HG02943 (cell line): Measurements from ENCODE around the gene ADSS1.
"Not testable (repeated sequence)": the region's sequence is repeated elsewhere in the genome, so short reads cannot be mapped to it uniquely, and the experiment has no call there.

Experiments
- ATAC-seq: cut with Tn5 transposase; IDR thresholded peaks from one replicate; pipeline ENCODE4 v1.9.1; 2021; ENCODE audit warnings: mild to moderate bottlenecking, low read depth, moderate library complexity; ENCODE audit not compliant: unreplicated experiment

Gene ADSS1

GRCh38 chr14:104729176-104729834, 5.3 kb downstream of the ADSS1 start:
- ATAC-seq: not testable (repeated sequence)

- no peak for ATAC-seq
These were observed 5.8 kb downstream of the ADSS1 start for GRCh38 chr14:104729835-104730181.

GRCh38 chr14:104730487-104730886, 6.5 kb downstream of the ADSS1 start:
- no peak for ATAC-seq

- no peak for ATAC-seq
These were observed 7.6 kb downstream of the ADSS1 start for GRCh38 chr14:104731320-104732294.

- no peak for ATAC-seq
These were observed 8.4 kb downstream of the ADSS1 start for GRCh38 chr14:104732355-104732804.

DNA sequence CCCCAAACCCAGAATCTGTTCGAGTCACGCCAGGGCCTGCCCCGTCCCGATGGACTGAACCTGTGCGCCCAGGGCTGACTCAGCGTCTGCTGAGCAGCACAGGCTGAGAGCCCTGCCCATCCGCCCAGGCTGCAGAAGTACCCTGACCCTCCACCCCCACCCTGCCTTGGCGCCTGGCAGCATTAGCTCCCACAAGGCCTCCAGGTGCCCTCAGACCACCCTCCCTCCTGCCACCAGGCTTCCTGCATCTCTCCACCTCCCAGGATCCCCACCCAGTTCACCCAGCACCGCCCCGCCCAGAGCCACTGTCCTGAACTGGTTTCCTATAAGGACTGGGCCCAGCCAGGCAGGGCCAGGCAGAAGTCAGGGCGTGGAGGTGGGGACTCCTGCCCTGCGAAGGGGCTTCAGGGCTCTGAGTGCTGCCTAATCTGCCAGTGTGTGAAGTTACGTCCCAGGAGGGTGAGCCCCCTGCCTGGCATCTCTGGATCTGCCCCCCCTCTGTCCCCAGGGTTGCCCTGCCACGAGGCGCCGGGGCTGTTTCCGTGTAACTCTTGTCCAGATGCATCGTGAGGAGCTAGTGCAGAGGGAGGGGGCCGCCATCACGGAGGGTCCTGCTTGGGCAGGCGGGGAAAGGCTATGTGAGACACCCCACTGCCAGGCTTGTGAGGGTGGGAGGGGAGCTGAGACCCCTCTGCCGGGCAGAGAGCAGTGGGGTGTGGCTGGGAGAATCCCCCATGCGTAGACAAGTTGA, 9.1 kb downstream of the ADSS1 start:
- ATAC-seq: no peak

GRCh38 chr14:104734051-104734587, 10.1 kb downstream of the ADSS1 start:
- ATAC-seq: no peak

DNA sequence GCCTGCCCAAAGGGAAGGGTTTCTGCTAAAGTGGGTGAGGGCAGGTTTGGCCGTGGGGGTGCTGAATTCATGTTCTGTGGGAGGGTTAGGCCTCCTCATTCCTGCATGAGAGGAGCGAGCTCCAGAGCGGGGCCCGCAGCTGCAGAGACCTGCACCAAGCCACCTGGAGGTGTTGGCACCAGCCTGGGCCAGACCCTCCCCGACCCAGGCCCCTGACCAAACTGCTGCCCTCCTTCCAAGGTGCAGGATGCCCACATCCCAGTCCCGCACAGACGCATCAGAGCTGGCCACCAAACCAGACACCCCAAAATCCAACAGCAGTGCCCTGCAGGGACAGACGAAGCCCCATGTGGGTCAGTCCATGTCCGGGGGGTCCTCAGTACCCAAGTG, 10.6 kb downstream of the ADSS1 start:
- ATAC-seq: no peak

GRCh38 chr14:104734991-104735779, 11.2 kb downstream of the ADSS1 start:
- no peak for ATAC-seq

GRCh38 chr14:104735830-104736642, 12.0 kb downstream of the ADSS1 start:
- ATAC-seq: no peak

- no peak for ATAC-seq
These were observed 14.5 kb downstream of the ADSS1 start for GRCh38 chr14:104738375-104739019.

DNA sequence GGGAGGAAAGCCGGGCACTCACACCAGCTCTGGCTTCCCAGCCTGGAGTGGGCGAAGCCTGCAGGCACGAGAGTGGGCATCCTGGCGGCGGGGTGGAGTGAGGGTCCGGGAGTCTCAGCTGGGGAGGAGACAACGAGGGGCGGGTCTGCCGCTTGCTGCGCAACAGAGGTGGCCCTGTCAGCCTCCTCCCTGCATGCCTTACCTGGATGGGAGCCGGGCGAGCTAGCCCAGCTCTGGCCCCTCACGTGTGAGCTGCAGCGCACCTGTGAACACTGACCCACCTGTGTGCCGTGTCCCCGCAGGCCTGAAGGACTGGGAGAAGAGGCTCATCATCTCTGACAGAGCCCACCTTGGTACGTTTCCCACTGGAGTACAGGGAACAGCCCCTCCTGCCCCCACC, 15.0 kb downstream of the ADSS1 start:
- ATAC-seq: no peak

DNA sequence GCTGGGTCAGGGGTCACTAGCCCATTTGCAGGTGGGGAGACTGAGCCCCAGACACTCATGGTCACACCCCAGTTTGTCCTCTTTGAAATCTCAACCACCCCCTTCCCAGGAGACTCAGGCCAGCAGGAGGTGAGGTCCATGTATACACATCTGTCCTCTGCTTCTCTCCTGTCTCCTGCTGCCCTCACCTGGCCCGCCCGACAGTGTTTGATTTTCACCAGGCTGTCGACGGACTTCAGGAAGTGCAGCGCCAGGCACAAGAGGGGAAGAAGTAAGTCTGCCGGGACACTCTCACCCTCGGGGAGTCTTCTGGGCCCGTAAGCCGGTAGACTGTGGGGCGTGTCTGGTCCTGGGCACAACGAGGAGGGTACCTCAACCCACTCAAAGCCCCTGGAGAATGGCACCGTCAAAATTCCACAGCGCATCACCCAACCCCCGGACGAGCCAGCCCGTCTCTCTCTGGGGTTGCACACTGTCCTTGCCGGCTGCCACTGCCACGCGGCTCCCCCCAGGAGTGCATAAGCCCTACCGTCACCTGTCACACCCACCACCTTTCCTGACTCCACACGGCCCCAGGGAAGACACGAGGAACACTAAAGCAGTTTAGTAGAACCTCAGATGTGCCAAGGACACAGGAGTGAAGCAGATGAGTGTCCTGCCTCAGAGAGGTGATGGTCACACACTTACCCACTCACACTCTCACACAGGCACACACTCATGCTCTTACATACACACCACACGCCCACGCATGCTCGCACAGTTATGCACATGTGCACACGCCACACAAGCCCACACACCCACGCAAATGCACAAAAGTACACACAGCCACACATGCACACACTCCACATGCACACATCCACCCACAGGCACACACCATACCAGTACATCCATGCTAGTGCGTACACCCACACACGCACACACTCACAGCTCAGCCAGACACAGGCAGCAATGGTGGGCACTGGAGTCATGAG, 15.8 kb downstream of the ADSS1 start:
- no peak for ATAC-seq

- ATAC-seq: no peak
These were observed 17.2 kb downstream of the ADSS1 start for GRCh38 chr14:104741108-104741802.

GRCh38 chr14:104741803-104742251, 17.8 kb downstream of the ADSS1 start:
- no peak for ATAC-seq

GRCh38 chr14:104742586-104743455, 18.8 kb downstream of the ADSS1 start:
- no peak for ATAC-seq
